ENCODE measurements around the gene CTSO. TPM values are rescaled to one million over a fixed set of nuclear protein-coding genes. Genes with fewer than 3 reads are reported as not detected.

CTSO gene
- total and polyA plus RNA-seq, 7 experiments from 2014 or later, result 5.3 to 31.7 (median 13.7) TPM

DNA sequence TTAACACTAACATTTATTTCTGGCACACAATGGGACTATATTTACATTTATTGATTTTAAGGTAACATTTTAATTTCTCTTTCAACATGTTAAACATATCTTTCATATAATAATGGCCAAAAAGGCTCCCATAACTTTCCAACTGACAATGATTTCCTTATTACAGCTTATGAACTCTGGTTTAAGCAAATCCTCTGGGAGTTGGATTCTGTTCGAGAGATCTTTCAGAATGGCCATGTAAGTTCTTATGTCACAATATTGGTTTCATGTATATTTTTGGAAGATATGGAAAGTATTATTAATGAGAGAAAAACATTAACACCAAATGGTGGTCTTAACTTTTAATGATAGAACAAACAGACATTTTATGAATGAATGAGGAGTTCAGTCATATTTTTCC, 46.1 kb downstream of the CTSO start:
- Histone ChIP-seq H3K36me3 (ENCODE audit: control insufficient read depth in 2 of 3, insufficient read depth in 3 of 3, low read length in 3 of 3) (no peaks in the 10 kb centered on the region), H3K27me3 (ENCODE audit: control insufficient read depth in 2 of 2, insufficient read depth in 2 of 2, low read length in 2 of 2) (no peaks in the 10 kb centered on the region), H3K4me1 (ENCODE audit: control insufficient read depth in 2 of 2, insufficient read depth in 2 of 2, low read length in 2 of 2) (no peaks in the 10 kb centered on the region), H3K9me3 (ENCODE audit: control insufficient read depth in 2 of 3, low read length in 3 of 3) (no peaks in the 10 kb centered on the region), H3K4me3 (ENCODE audit: low read length) (no peak overlapping the region), H3K27ac (ENCODE audit: low read depth, low read length) (no peak overlapping the region)
- Mint-ChIP-seq H3K9me3 (no peaks in the 10 kb centered on the region), H3K27me3 (peaks cover 0 to 27% (median 20%) of the 10 kb centered on the region in 5 donors), H3K36me3 (no peaks in the 10 kb centered on the region), H3K27ac (no peak overlapping the region), H3K4me1 (peaks cover 0 to 12% (median 0%) of the 10 kb centered on the region in 7 donors), H3K4me3 (no peak overlapping the region)
- POLR2A ChIA-PET, result no interaction called here
- intact Hi-C loops (cut with micrococcal nuclease), result no loop called here
- no peak for ATAC-seq
- DNase-seq, result no peak
- CTCF ChIA-PET, result interaction anchor here (0.7 kb wide), 1 partner anchor 43 kb away, joined by 3 read pairs; no protein-coding TSS in a partner anchor

DNA sequence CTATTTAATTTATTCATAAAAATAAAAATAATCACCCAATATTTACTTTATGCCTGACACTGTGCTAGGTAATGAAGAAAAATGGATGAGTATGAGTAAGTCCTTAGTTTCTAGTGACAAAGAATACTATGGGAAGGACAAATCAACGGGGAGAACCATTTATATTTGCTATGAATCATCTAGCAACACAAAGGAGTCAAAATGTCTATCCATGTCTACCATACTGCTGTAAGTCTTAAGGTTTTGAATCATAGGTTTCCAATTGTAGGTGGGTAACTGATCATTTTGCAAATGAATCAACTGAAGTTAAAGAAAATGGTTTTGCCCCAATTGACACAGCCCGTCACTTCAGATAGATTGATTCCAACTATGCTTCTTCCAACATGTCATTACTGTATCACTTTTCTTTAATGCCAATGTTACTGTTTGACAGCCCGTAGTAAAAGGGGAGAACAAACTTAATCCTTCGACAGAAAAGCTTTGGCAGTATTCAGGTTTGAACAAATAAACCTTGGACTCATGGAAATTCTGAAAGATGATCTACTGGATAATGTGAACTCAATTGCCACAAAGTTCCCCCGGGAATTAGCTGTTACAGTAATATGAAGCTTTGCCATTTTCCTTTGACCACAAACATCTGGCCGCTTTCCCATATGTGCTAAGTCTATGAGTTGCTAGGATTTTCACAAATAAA, 47.0 kb downstream of the CTSO start:
- Histone ChIP-seq H3K9me3 (ENCODE audit: control insufficient read depth in 2 of 3, low read length in 3 of 3) (no peaks in the 10 kb centered on the region), H3K27ac (ENCODE audit: low read depth, low read length) (no peak overlapping the region), H3K36me3 (ENCODE audit: control insufficient read depth in 2 of 3, insufficient read depth in 3 of 3, low read length in 3 of 3) (no peaks in the 10 kb centered on the region), H3K4me3 (ENCODE audit: low read length) (no peak overlapping the region), H3K27me3 (ENCODE audit: control insufficient read depth in 2 of 2, insufficient read depth in 2 of 2, low read length in 2 of 2) (no peaks in the 10 kb centered on the region), H3K4me1 (ENCODE audit: control insufficient read depth in 2 of 2, insufficient read depth in 2 of 2, low read length in 2 of 2) (no peaks in the 10 kb centered on the region)
- Mint-ChIP-seq H3K27me3 (peaks cover 0 to 27% (median 19%) of the 10 kb centered on the region in 5 donors), H3K4me1 (peaks cover 0 to 6% (median 0%) of the 10 kb centered on the region in 7 donors), H3K9me3 (no peaks in the 10 kb centered on the region), H3K4me3 (no peak overlapping the region), H3K27ac (no peak overlapping the region), H3K36me3 (no peaks in the 10 kb centered on the region)
- DNase-seq, result no peak
- CTCF ChIA-PET, result no interaction called here
- intact Hi-C loops (cut with micrococcal nuclease), result no loop called here
- no peak for ATAC-seq
- POLR2A ChIA-PET, result no interaction called here

DNA sequence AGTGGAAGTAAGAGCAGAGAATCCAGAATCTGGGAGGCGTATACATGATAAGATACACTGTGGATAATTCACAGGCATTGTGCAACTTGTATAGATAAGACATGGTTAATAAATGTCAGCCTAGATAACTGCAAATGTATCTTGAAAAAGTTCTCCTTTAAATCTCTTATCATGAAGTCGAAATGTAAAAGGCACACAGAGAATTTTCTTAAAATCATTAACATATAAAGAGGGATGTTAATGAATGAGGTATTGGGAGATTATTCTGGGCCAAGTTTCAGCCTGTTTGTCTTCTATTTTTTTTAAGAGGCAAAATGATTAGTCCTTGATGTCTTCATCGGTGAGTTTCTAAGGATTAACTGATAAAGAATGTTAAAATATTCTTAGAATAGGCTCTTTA, 49.3 kb downstream of the CTSO start:
- H3K27me3 ChIP-seq (ENCODE audit: control insufficient read depth in 2 of 2, insufficient read depth in 2 of 2, low read length in 2 of 2), result no peaks in the 10 kb centered on the region
- H3K4me3 Mint-ChIP-seq, result no peak overlapping the region
- peaks cover 0 to 6% (median 0%) of the 10 kb centered on the region in 7 donors for H3K4me1 Mint-ChIP-seq
- POLR2A ChIA-PET, result interaction anchor here (0.6 to 0.8 kb wide), 2 partner anchors 51 to 531 kb away, joined by 3 read pairs; no protein-coding TSS in a partner anchor
- CTCF ChIA-PET, result no interaction called here
- ATAC-seq, result no peak
- no peaks in the 10 kb centered on the region for H3K36me3 ChIP-seq (ENCODE audit: control insufficient read depth in 2 of 3, insufficient read depth in 3 of 3, low read length in 3 of 3)
- no peaks in the 10 kb centered on the region for H3K36me3 Mint-ChIP-seq
- DNase-seq, result no peak
- H3K27ac ChIP-seq (ENCODE audit: low read depth, low read length), result no peak overlapping the region
- peaks cover 0 to 20% (median 13%) of the 10 kb centered on the region in 5 donors for H3K27me3 Mint-ChIP-seq
- no peaks in the 10 kb centered on the region for H3K4me1 ChIP-seq (ENCODE audit: control insufficient read depth in 2 of 2, insufficient read depth in 2 of 2, low read length in 2 of 2)
- intact Hi-C loops (cut with micrococcal nuclease), result no loop called here
- no peak overlapping the region for H3K27ac Mint-ChIP-seq
- no peaks in the 10 kb centered on the region for H3K9me3 ChIP-seq (ENCODE audit: control insufficient read depth in 2 of 3, low read length in 3 of 3)
- no peak overlapping the region for H3K4me3 ChIP-seq (ENCODE audit: low read length)
- no peaks in the 10 kb centered on the region for H3K9me3 Mint-ChIP-seq

DNA sequence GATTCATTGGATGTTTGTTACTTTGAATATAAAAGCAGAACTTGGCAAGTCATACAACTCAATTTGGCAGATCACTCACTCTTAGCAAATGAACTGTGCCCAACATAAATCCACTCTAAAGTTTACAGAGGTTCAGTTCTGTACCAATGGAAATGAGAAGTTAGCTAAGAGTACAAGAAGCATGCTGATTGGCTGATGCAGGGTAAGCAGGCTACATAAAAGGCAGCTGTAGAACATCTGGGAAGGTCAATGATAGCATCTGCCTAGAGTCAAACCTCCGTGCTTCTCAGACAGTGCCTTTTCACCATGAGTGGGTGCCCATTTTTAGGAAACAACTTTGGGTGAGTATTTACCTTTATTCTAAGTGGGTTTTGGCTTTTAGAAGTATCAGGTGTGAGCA, 50.2 kb downstream of the CTSO start, which contains the start of gene TDO2:
TSS of gene TDO2 (plus strand) at position 244 of the 400 bp plus-strand sequence. CDS start at position 307, 63 bp downstream.
- no peak for DNase-seq
- H3K27me3 Mint-ChIP-seq, result peaks cover 0 to 20% (median 13%) of the 10 kb centered on the region in 5 donors
- no peaks in the 10 kb centered on the region for H3K27me3 ChIP-seq (ENCODE audit: control insufficient read depth in 2 of 2, insufficient read depth in 2 of 2, low read length in 2 of 2)
- H3K4me3 Mint-ChIP-seq, result no peak within 1 kb of the TSS
- ChIA-PET CTCF (no interaction called here), POLR2A (no interaction called here)
- H3K9me3 Mint-ChIP-seq, result peaks cover 0 to 4% (median 0%) of the 10 kb centered on the region in 11 donors
- no peak for ATAC-seq
- no peak within 1 kb of the TSS for H3K4me3 ChIP-seq (ENCODE audit: low read length)
- H3K36me3 ChIP-seq (ENCODE audit: control insufficient read depth in 2 of 3, insufficient read depth in 3 of 3, low read length in 3 of 3), result no peaks in the 10 kb centered on the region
- no peak within 1 kb of the TSS for H3K27ac Mint-ChIP-seq
- H3K27ac ChIP-seq (ENCODE audit: low read depth, low read length), result no peak within 1 kb of the TSS
- intact Hi-C loops (cut with micrococcal nuclease), result no loop called here
- H3K36me3 Mint-ChIP-seq, result no peaks in the 10 kb centered on the region
- H3K4me1 Mint-ChIP-seq, result peaks cover 0 to 6% (median 0%) of the 10 kb centered on the region in 7 donors
- H3K9me3 ChIP-seq (ENCODE audit: control insufficient read depth in 2 of 3, low read length in 3 of 3), result no peaks in the 10 kb centered on the region
- H3K4me1 ChIP-seq (ENCODE audit: control insufficient read depth in 2 of 2, insufficient read depth in 2 of 2, low read length in 2 of 2), result no peaks in the 10 kb centered on the region

DNA sequence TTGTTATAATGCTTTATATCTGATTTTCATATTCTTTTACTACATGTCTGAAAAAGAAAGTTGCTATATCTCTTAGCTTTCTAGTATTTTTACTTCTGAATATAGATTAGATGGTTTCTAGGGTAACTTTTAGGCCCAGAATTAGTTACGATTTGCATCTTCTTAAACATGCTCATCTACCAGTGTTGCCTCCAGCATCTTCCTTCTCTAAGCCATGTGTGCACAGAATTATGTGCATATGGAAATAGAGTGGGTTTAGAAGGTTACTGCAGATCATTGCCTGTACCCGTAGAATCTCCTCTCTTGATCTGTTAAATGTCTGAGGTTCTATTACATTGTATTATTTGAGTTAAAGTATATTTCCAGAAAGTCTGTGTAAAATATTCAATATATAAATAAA, 52.7 kb downstream of the CTSO start:
- peaks cover 0 to 11% (median 6%) of the 10 kb centered on the region in 5 donors for H3K27me3 Mint-ChIP-seq
- no peaks in the 10 kb centered on the region for H3K36me3 ChIP-seq (ENCODE audit: control insufficient read depth in 2 of 3, insufficient read depth in 3 of 3, low read length in 3 of 3)

DNA sequence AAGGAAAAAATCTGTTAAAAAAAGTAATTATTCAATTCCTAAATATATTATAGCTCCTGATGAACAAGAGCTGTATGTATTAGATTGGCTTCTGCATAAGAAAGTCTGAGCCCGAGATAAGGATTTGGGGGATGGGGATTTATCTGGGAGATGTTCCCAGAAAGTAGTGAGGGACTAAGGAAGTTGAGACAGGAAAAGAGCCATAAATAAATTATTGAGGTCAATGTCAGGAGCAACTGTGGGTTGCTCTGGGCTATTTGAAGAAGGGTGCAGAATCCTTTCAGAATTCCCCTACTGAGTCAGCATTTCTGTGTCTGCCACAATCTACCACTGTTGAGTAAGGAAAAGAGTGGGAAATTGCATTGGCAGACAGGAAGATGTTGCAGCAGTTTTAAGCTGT, 53.3 kb downstream of the CTSO start:
- H3K4me1 Mint-ChIP-seq, result peaks cover 0 to 1% (median 0%) of the 10 kb centered on the region in 7 donors
- H3K36me3 ChIP-seq (ENCODE audit: control insufficient read depth in 2 of 3, insufficient read depth in 3 of 3, low read length in 3 of 3), result no peaks in the 10 kb centered on the region
- no peaks in the 10 kb centered on the region for H3K27me3 ChIP-seq (ENCODE audit: control insufficient read depth in 2 of 2, insufficient read depth in 2 of 2, low read length in 2 of 2)
- ChIA-PET POLR2A (interaction anchor here (0.8 kb wide), 1 partner anchor 10 kb away, joined by 3 read pairs; no protein-coding TSS in a partner anchor), CTCF (no interaction called here)
- H3K4me3 ChIP-seq (ENCODE audit: low read length), result no peak overlapping the region
- H3K9me3 ChIP-seq (ENCODE audit: control insufficient read depth in 2 of 3, low read length in 3 of 3), result peaks cover 0 to 4% (median 0%) of the 10 kb centered on the region in 3 experiments
- peaks cover 0 to 8% (median 6%) of the 10 kb centered on the region in 5 donors for H3K27me3 Mint-ChIP-seq
- intact Hi-C loops (cut with micrococcal nuclease), result no loop called here
- no peak overlapping the region for H3K4me3 Mint-ChIP-seq
- no peak overlapping the region for H3K27ac ChIP-seq (ENCODE audit: low read depth, low read length)
- DNase-seq (no peak), ATAC-seq (no peak)
- H3K27ac Mint-ChIP-seq, result no peak overlapping the region
- H3K9me3 Mint-ChIP-seq, result peaks cover 0 to 19% (median 5%) of the 10 kb centered on the region in 11 donors
- H3K36me3 Mint-ChIP-seq, result no peaks in the 10 kb centered on the region
- H3K4me1 ChIP-seq (ENCODE audit: control insufficient read depth in 2 of 2, insufficient read depth in 2 of 2, low read length in 2 of 2), result no peaks in the 10 kb centered on the region

More for the DNA sequence above, 52.7 kb downstream of the CTSO start:
- no peaks in the 10 kb centered on the region for H3K27me3 ChIP-seq (ENCODE audit: control insufficient read depth in 2 of 2, insufficient read depth in 2 of 2, low read length in 2 of 2)
- H3K27ac ChIP-seq (ENCODE audit: low read depth, low read length), result no peak overlapping the region
- ATAC-seq, result no peak
- H3K4me1 Mint-ChIP-seq, result peaks cover 0 to 1% (median 0%) of the 10 kb centered on the region in 7 donors
- peaks cover 0 to 4% (median 0%) of the 10 kb centered on the region in 3 experiments for H3K9me3 ChIP-seq (ENCODE audit: control insufficient read depth in 2 of 3, low read length in 3 of 3)
- H3K27ac Mint-ChIP-seq, result no peak overlapping the region
- H3K9me3 Mint-ChIP-seq, result peaks cover 0 to 19% (median 3%) of the 10 kb centered on the region in 11 donors
- no peak overlapping the region for H3K4me3 Mint-ChIP-seq
- H3K36me3 Mint-ChIP-seq, result no peaks in the 10 kb centered on the region
- POLR2A ChIA-PET, result interaction anchor here (0.8 kb wide), 1 partner anchor 9 kb away, joined by 3 read pairs; no protein-coding TSS in a partner anchor
- H3K4me3 ChIP-seq (ENCODE audit: low read length), result no peak overlapping the region
- CTCF ChIA-PET, result no interaction called here
- no peak for DNase-seq
- H3K4me1 ChIP-seq (ENCODE audit: control insufficient read depth in 2 of 2, insufficient read depth in 2 of 2, low read length in 2 of 2), result no peaks in the 10 kb centered on the region
- intact Hi-C loops (cut with micrococcal nuclease), result no loop called here

Data from naive thymus-derived CD4-positive, alpha-beta T cell (primary cell).